Measurements from ENCODE around the gene SHANK2. TPM values are rescaled to one million over a fixed set of nuclear protein-coding genes. Genes with fewer than 3 reads are reported as not detected.
A peak's percentile ranks its signal among the peaks of the same experiment; 100 is the strongest.

The SHANK2 gene
- total RNA-seq, 2 donors from 2014 or later, result 22.3 to 49.6 TPM

GRCh38 chr11:71247551-71248250, 4.7 kb downstream of the SHANK2 start:
- Histone ChIP-seq H3K27ac (ENCODE audit: low read depth, low read length) (no peak overlapping the region), H3K4me3 (ENCODE audit: low read length) (no peak overlapping the region), H3K36me3 (ENCODE audit: control insufficient read depth, insufficient read depth, low read length) (no peaks in the 10 kb centered on the region), H3K4me1 (ENCODE audit: control insufficient read depth, insufficient read depth, low read length) (peaks cover 15% of the 10 kb centered on the region), H3K27me3 (ENCODE audit: control insufficient read depth, insufficient read depth, low read length, poor library complexity, severe bottlenecking) (peaks cover 34% of the 10 kb centered on the region), H3K9ac (ENCODE audit: extremely low read depth, low read length, poor library complexity, severe bottlenecking) (no peak overlapping the region), H3K9me3 (ENCODE audit: control insufficient read depth, low read length) (no peaks in the 10 kb centered on the region)
- Mint-ChIP-seq H3K9me3 (no peaks in the 10 kb centered on the region), H3K27ac (peak overlapping the region; percentile 64), H3K4me1 (peaks cover 55% of the 10 kb centered on the region), H3K4me3 (peak overlapping the region; percentile 26), H3K27me3 (ENCODE audit: insufficient read depth) (peaks cover 12% of the 10 kb centered on the region), H3K36me3 (ENCODE audit: low read depth) (peaks cover 4% of the 10 kb centered on the region)
- peak; percentile 22 for TF ChIP-seq CTCF (conservative IDR thresholded peaks at IDR 0.05)
- DNase-seq, result peak; percentile 83
- 64 to 67% methylated on average over 13 to 16 of the region's 16 CpGs for WGBS, 2 experiments (ENCODE audit: insufficient coverage in 1 of 2, insufficient read length in 1 of 2)

- Mint-ChIP-seq H3K36me3 (ENCODE audit: low read depth) (peaks cover 13% of the 10 kb centered on the region), H3K27me3 (ENCODE audit: insufficient read depth) (peaks cover 12% of the 10 kb centered on the region), H3K27ac (peak overlapping the region; percentile 88), H3K9me3 (no peaks in the 10 kb centered on the region), H3K4me1 (peaks cover 55% of the 10 kb centered on the region), H3K4me3 (peak overlapping the region; percentile 26)
- Histone ChIP-seq H3K27me3 (ENCODE audit: control insufficient read depth, insufficient read depth, low read length, poor library complexity, severe bottlenecking) (peaks cover 34% of the 10 kb centered on the region), H3K27ac (ENCODE audit: low read depth, low read length) (no peak overlapping the region), H3K36me3 (ENCODE audit: control insufficient read depth, insufficient read depth, low read length) (no peaks in the 10 kb centered on the region), H3K4me1 (ENCODE audit: control insufficient read depth, insufficient read depth, low read length) (peaks cover 15% of the 10 kb centered on the region), H3K4me3 (ENCODE audit: low read length) (no peak overlapping the region), H3K9me3 (ENCODE audit: control insufficient read depth, low read length) (no peaks in the 10 kb centered on the region), H3K9ac (ENCODE audit: extremely low read depth, low read length, poor library complexity, severe bottlenecking) (no peak overlapping the region)
- 8 to 24% methylated on average over 2 of the region's 3 CpGs for WGBS, 2 experiments (ENCODE audit: insufficient coverage in 1 of 2, insufficient read length in 1 of 2)
- TF ChIP-seq CTCF (conservative IDR thresholded peaks at IDR 0.05), result no peak
- peak; percentile 90 for DNase-seq
Measured at GRCh38 chr11:71246559-71246958, 5.8 kb downstream of the SHANK2 start.

- no peaks in the 10 kb centered on the region for H3K9me3 ChIP-seq (ENCODE audit: control insufficient read depth, low read length)
- peak; percentile 78 for DNase-seq
- WGBS, 2 experiments (ENCODE audit: insufficient coverage in 1 of 2, insufficient read length in 1 of 2), result 66% methylated on average over 16 to 19 of the region's 19 CpGs
- H3K36me3 Mint-ChIP-seq (ENCODE audit: low read depth), result peaks cover 18% of the 10 kb centered on the region
- no peak overlapping the region for H3K9ac ChIP-seq (ENCODE audit: extremely low read depth, low read length, poor library complexity, severe bottlenecking)
- peaks cover 29% of the 10 kb centered on the region for H3K27me3 ChIP-seq (ENCODE audit: control insufficient read depth, insufficient read depth, low read length, poor library complexity, severe bottlenecking)
- no peak overlapping the region for H3K27ac ChIP-seq (ENCODE audit: low read depth, low read length)
- TF ChIP-seq CTCF (conservative IDR thresholded peaks at IDR 0.05), result no peak
- no peak overlapping the region for H3K4me3 ChIP-seq (ENCODE audit: low read length)
- peak overlapping the region; percentile 26 for H3K4me3 Mint-ChIP-seq
- H3K27me3 Mint-ChIP-seq (ENCODE audit: insufficient read depth), result peaks cover 10% of the 10 kb centered on the region
- no peaks in the 10 kb centered on the region for H3K9me3 Mint-ChIP-seq
- H3K36me3 ChIP-seq (ENCODE audit: control insufficient read depth, insufficient read depth, low read length), result no peaks in the 10 kb centered on the region
- peak overlapping the region; percentile 88 for H3K27ac Mint-ChIP-seq
- peaks cover 60% of the 10 kb centered on the region for H3K4me1 Mint-ChIP-seq
- H3K4me1 ChIP-seq (ENCODE audit: control insufficient read depth, insufficient read depth, low read length), result peaks cover 15% of the 10 kb centered on the region
Measured at GRCh38 chr11:71245601-71246391, 6.6 kb downstream of the SHANK2 start.
